Calu3 (cell line): ENCODE results near the gene MTFP1. TPM values are rescaled to one million over a fixed set of nuclear protein-coding genes. Genes with fewer than 3 reads are reported as not detected.
"Not testable (repeated sequence)": the region's sequence is repeated elsewhere in the genome, so short reads cannot be mapped to it uniquely, and the experiment has no call there.

ENCODE experiments used
- BruUV-seq: library from RNA; stranded (reverse); fragments of 400-500 nt; replicated peaks from 2 replicates; lab custom pipeline; 2021; lab: Mats Ljungman, UMichigan
- CTCF ChIA-PET: fragments of 300-600 bp; sonication (Branson Sonifier 250); formaldehyde crosslinking; loops from one replicate; lab custom pipeline; 2022; ENCODE audit warnings: antibody characterized with exemption; lab: Charles Lee
- DNase-seq: peaks from one replicate; pipeline ENCODE4 v3.0.0; 2022
- H3K27ac Mint-ChIP-seq: one replicate; pipeline ENCODE4 v1.8.0; 2022; ENCODE audit warnings: mixed read lengths; ENCODE audit not compliant: unreplicated experiment
- H3K27me3 Mint-ChIP-seq: one replicate; pipeline ENCODE4 v1.8.0; 2022; ENCODE audit warnings: mixed read lengths; ENCODE audit not compliant: unreplicated experiment
- H3K36me3 Mint-ChIP-seq: one replicate; pipeline ENCODE4 v1.8.0; 2022; ENCODE audit warnings: mild to moderate bottlenecking, moderate library complexity, mixed read lengths; ENCODE audit not compliant: insufficient read depth, unreplicated experiment
- H3K4me1 Mint-ChIP-seq: one replicate; pipeline ENCODE4 v1.8.0; 2022; ENCODE audit warnings: mild to moderate bottlenecking, low read depth, mixed read lengths; ENCODE audit not compliant: unreplicated experiment
- H3K4me3 Mint-ChIP-seq: one replicate; pipeline ENCODE4 v1.8.0; 2022; ENCODE audit warnings: mild to moderate bottlenecking, low read depth, moderate library complexity, mixed read lengths; ENCODE audit not compliant: unreplicated experiment
- H3K9me3 Mint-ChIP-seq: one replicate; pipeline ENCODE4 v1.8.0; 2022; ENCODE audit warnings: low read depth, mixed read lengths; ENCODE audit not compliant: unreplicated experiment
- CTCF ChIP-seq: fragments of 200-600 bp; IDR thresholded peaks from one replicate; pipeline ENCODE4 v1.8.0; 2022; ENCODE audit warnings: antibody characterized with exemption; ENCODE audit not compliant: unreplicated experiment
- intact Hi-C: fragments of 100-400 bp; cut with micrococcal nuclease; formaldehyde crosslinking; loops from one replicate; pipeline ENCODE4 v1.10.0; 2022; ENCODE audit not compliant: unreplicated experiment
- total RNA-seq: library from RNA; stranded (reverse); gene quantifications from 2 replicates; pipeline ENCODE4 v1.2.3, GENCODE V29; 2022

MTFP1 gene
- total RNA-seq, 1 experiment from 2014 or later: 30.5 TPM

GRCh38 chr22:30441088-30441487 is 15.5 kb downstream of the MTFP1 start:
- Mint-ChIP-seq H3K4me3 (no peak overlapping the region), H3K9me3 (no peaks in the 10 kb centered on the region), H3K36me3 (no peaks in the 10 kb centered on the region), H3K27ac (peak overlapping the region; percentile 46), H3K4me1 (peaks cover 41% of the 10 kb centered on the region), H3K27me3 (no peaks in the 10 kb centered on the region)
- BruUV-seq: no TSS peak
- intact Hi-C loops: no loop called here
- CTCF ChIA-PET: no interaction called here
- no peak for TF ChIP-seq CTCF
- DNase-seq: no peak

- TF ChIP-seq CTCF: peak; percentile 95
- Mint-ChIP-seq H3K36me3 (no peaks in the 10 kb centered on the region), H3K27me3 (no peaks in the 10 kb centered on the region), H3K4me3 (no peak overlapping the region), H3K4me1 (peaks cover 28% of the 10 kb centered on the region), H3K27ac (peak overlapping the region; percentile 54), H3K9me3 (no peaks in the 10 kb centered on the region)
- peak; percentile 80 for DNase-seq
- no TSS peak for BruUV-seq
- CTCF ChIA-PET: interaction anchor here (0.5 to 2.1 kb wide), 8 partner anchors 41 to 310 kb away, joined by 3 to 13 read pairs (median 3); no protein-coding TSS in a partner anchor
- intact Hi-C loops: loop anchor here (1.0 to 5.0 kb wide), 3 partner anchors 40 to 312 kb away; no protein-coding TSS in a partner anchor
Observed at GRCh38 chr22:30444632-30445437, 19.3 kb downstream of the MTFP1 start.

- BruUV-seq: no TSS peak
- H3K36me3 Mint-ChIP-seq: no peaks in the 10 kb centered on the region
- CTCF ChIA-PET: interaction anchor here (0.6 to 2.1 kb wide), 6 partner anchors 40 to 1276 kb away, joined by 3 to 13 read pairs (median 6); no protein-coding TSS in a partner anchor
- peaks cover 7% of the 10 kb centered on the region for H3K27me3 Mint-ChIP-seq
- no peak for DNase-seq
- H3K4me3 Mint-ChIP-seq: no peak overlapping the region
- no peaks in the 10 kb centered on the region for H3K9me3 Mint-ChIP-seq
- peak overlapping the region; percentile 54 for H3K27ac Mint-ChIP-seq
- TF ChIP-seq CTCF: peak; percentile 3
- H3K4me1 Mint-ChIP-seq: peaks cover 28% of the 10 kb centered on the region
- intact Hi-C loops: loop anchor here (1.0 to 5.0 kb wide), 3 partner anchors 40 to 312 kb away; no protein-coding TSS in a partner anchor
Observed at GRCh38 chr22:30445438-30446145, 20.0 kb downstream of the MTFP1 start.

- Mint-ChIP-seq H3K4me3 (no peak overlapping the region), H3K36me3 (no peaks in the 10 kb centered on the region), H3K27me3 (peaks cover 28% of the 10 kb centered on the region), H3K9me3 (no peaks in the 10 kb centered on the region), H3K27ac (no peak overlapping the region), H3K4me1 (peaks cover 19% of the 10 kb centered on the region)
- DNase-seq: no peak
- no peak for TF ChIP-seq CTCF
- no TSS peak for BruUV-seq
- intact Hi-C loops: loop anchor here (5.0 kb wide), 1 partner anchor 310 kb away; no protein-coding TSS in a partner anchor
- CTCF ChIA-PET: no interaction called here
Observed at GRCh38 chr22:30447656-30448055, 22.1 kb downstream of the MTFP1 start.

GRCh38 chr22:30451488-30451887 is 25.9 kb downstream of the MTFP1 start:
- H3K4me1 Mint-ChIP-seq, CTCF ChIA-PET, H3K4me3 Mint-ChIP-seq, DNase-seq, BruUV-seq, H3K36me3 Mint-ChIP-seq, H3K27ac Mint-ChIP-seq, intact Hi-C loops, H3K9me3 Mint-ChIP-seq: not testable (repeated sequence)
- H3K27me3 Mint-ChIP-seq: peaks cover 49% of the 10 kb centered on the region
